Prostate gland (tissue), 2 donors: ENCODE measurements around the gene SIX3.

Experiments used
- POLR2A ChIP-seq: fragments of 450-650 bp; IDR thresholded peaks from one replicate; pipeline ENCODE4 v1.6.1; 2016; ENCODE audit warnings: antibody characterized with exemption, mild to moderate bottlenecking
- TF ChIP-seq, protein P1 (sequence below), 4 experiments: fragments of 200-600 bp in 2 of 4; fragments of 450-650 bp in 2 of 4; sonication (generic) in 2 of 4; IDR thresholded peaks; 1 replicate in 3 of 4; 2 replicates in 1 of 4; pipeline ENCODE4 v1.5.1; 2016 to 2019; ENCODE audit warnings: antibody characterized with exemption in 4 of 4, mild to moderate bottlenecking in 2 of 4, moderate library complexity in 2 of 4

DNA sequence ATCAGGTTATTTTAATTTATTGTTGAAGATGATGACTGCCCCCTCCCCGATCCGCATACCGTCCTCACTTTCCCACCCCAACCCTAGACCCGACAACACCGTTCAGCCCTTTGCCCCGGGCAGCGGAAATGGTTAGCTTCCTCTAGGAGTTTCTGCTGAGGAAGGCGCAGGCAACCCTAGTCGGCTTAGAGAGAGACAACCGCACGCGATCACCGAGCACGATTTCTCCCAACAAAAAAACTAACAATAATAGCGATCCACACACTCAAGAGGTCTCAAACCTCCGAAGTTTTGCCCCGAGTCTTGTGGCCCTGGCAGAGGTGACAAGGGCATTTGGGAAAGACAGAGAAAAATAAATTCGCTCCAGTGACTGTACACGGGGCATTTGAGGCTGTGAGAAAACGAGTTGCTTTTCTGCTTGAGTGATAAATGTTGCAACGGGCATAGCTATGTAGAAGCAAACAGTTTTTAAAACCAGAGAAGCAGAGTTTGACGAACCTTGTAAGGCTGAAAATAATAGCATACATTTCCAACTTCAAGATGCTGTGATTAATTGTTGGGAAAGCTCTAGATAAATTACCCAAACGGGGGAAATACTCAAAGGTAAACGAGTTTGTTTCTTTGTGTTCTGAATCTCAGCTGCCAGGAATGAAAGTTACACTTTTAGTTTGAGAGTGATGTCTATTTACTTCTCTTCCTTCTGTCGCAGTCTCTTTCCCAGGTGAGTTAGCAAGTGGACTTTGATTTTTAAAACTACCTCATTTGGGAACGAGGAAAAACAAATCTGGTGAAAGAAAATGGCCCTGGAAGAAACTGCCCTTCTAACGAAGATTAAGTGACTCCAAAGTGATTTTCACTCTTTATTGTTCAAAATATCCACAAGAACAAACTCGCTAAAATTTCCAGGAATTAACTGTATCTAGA is 11.0 kb upstream of the SIX3 start:
- no peak for TF ChIP-seq POLR2A
- TF ChIP-seq, protein P1, sequence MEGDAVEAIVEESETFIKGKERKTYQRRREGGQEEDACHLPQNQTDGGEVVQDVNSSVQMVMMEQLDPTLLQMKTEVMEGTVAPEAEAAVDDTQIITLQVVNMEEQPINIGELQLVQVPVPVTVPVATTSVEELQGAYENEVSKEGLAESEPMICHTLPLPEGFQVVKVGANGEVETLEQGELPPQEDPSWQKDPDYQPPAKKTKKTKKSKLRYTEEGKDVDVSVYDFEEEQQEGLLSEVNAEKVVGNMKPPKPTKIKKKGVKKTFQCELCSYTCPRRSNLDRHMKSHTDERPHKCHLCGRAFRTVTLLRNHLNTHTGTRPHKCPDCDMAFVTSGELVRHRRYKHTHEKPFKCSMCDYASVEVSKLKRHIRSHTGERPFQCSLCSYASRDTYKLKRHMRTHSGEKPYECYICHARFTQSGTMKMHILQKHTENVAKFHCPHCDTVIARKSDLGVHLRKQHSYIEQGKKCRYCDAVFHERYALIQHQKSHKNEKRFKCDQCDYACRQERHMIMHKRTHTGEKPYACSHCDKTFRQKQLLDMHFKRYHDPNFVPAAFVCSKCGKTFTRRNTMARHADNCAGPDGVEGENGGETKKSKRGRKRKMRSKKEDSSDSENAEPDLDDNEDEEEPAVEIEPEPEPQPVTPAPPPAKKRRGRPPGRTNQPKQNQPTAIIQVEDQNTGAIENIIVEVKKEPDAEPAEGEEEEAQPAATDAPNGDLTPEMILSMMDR (IDR thresholded peaks at IDR 0.05), result no peak
